ENCODE results near the gene RPL34.

GRCh38 chr4:108596344-108596743 lies 24.0 kb upstream of the RPL34 start:
- TF ChIP-seq EZH2 (IDR thresholded peaks at IDR 0.05; ENCODE audit: borderline replicate concordance, low read length), result no peak
- TF ChIP-seq CTCF (conservative IDR thresholded peaks at IDR 0.05 in 1 of 2, IDR thresholded peaks at IDR 0.05 in 1 of 2; ENCODE audit: extremely low read depth in 1 of 2, insufficient read depth in 1 of 2, low read depth in 1 of 2, low read length in 2 of 2), result no peak
